ENCODE measurements around the gene SAMSN1.

GRCh38 chr21:14551741-14552140 lies 5.6 kb upstream of the SAMSN1 start:
- TF ChIP-seq EZH2 (IDR thresholded peaks at IDR 0.05; ENCODE audit: low read length) (no peak), CTCF (optimal IDR thresholded peaks at IDR 0.05 in 1 of 3, IDR thresholded peaks at IDR 0.05 in 1 of 3, conservative IDR thresholded peaks at IDR 0.05 in 1 of 3; ENCODE audit: extremely low read depth in 1 of 3, insufficient read depth in 2 of 3, low read length in 3 of 3) (no peak)

All from keratinocyte (primary cell).